Nephron (organoid): Measurements from ENCODE around the gene TMSB10.

Source experiments
- H3K27ac Mint-ChIP-seq, 3 experiments: 2 replicates each; pipeline ENCODE4 v1.8.0; 2020; ENCODE audit warnings: mixed read lengths in 3 of 3, mild to moderate bottlenecking in 2 of 3, moderate library complexity in 1 of 3
- H3K27me3 Mint-ChIP-seq: 2 replicates; pipeline ENCODE4 v1.8.0; 2021; ENCODE audit warnings: low read depth, mild to moderate bottlenecking, moderate library complexity, mixed read lengths
- H3K36me3 Mint-ChIP-seq: 2 replicates; pipeline ENCODE4 v1.8.0; 2020; ENCODE audit warnings: low read depth, mixed read lengths
- H3K4me1 Mint-ChIP-seq: 2 replicates; pipeline ENCODE4 v1.8.0; 2020; ENCODE audit warnings: mixed read lengths
- H3K4me3 Mint-ChIP-seq, 3 experiments: 2 replicates each; pipeline ENCODE4 v1.8.0; 2020; ENCODE audit warnings: mild to moderate bottlenecking in 3 of 3, mixed read lengths in 3 of 3, moderate library complexity in 2 of 3
- H3K9me3 Mint-ChIP-seq: 2 replicates; pipeline ENCODE4 v1.8.0; 2020; ENCODE audit warnings: mixed read lengths
- TF ChIP-seq, protein P1 (sequence below), 3 experiments: fragments of 200-600 bp; sonication (generic); IDR thresholded peaks; one replicate each; pipeline ENCODE4 v1.5.0; 2021; ENCODE audit warnings: antibody characterized with exemption in 3 of 3; ENCODE audit not compliant: unreplicated experiment in 3 of 3

TMSB10 gene

DNA sequence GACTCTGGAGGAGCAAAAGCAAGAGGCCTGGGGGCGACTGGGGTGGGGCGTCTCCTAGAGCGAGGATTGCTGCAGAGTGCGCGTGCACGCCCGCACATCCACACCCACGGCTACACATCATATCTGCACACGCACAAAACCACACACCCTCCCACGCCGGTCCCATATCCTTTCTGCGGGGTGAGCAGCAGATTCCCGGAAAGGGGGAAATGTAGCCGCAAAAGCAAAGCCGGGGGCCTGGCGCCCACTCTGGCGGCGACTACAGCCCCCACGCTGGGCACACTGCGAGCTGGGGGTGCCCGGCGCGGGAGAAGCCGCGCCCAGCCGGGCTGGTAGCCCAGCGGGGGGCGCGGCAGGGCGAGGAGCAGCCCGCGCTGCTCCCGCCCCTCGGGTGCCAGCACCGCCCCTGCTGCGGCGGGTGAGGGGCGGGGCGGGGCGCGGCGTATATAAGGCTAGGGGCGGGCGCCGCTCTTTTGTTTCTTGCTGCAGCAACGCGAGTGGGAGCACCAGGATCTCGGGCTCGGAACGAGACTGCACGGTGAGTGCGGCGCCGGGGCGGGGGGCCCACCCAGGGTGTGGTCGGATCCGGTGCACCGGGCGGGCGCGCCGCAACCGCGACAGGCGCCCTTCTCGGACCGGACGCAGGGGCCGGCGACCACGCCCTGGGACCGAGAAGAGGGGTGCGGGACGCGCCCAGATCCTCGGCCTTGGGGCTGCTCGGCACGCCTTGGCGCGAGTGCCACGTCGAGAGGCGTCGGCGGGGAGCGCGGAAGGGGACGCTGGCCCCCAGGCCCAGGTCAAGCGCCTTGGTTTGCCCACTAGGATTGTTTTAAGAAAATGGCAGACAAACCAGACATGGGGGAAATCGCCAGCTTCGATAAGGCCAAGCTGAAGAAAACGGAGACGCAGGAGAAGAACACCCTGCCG is at the start of gene TMSB10:
TMSB10 (plus strand) TSS at position 476 of the 927 bp plus-strand sequence.
- Mint-ChIP-seq H3K4me3 (peak within 1 kb of the TSS; percentile 95 to 99 (median 95)), H3K9me3 (no peaks in the 10 kb centered on the region), H3K36me3 (peaks cover 38% of the 10 kb centered on the region), H3K4me1 (peaks cover 25% of the 10 kb centered on the region), H3K27ac (peak within 1 kb of the TSS; percentile 91 to 100 (median 96)), H3K27me3 (peaks cover 10% of the 10 kb centered on the region)
- TF ChIP-seq, protein P1, sequence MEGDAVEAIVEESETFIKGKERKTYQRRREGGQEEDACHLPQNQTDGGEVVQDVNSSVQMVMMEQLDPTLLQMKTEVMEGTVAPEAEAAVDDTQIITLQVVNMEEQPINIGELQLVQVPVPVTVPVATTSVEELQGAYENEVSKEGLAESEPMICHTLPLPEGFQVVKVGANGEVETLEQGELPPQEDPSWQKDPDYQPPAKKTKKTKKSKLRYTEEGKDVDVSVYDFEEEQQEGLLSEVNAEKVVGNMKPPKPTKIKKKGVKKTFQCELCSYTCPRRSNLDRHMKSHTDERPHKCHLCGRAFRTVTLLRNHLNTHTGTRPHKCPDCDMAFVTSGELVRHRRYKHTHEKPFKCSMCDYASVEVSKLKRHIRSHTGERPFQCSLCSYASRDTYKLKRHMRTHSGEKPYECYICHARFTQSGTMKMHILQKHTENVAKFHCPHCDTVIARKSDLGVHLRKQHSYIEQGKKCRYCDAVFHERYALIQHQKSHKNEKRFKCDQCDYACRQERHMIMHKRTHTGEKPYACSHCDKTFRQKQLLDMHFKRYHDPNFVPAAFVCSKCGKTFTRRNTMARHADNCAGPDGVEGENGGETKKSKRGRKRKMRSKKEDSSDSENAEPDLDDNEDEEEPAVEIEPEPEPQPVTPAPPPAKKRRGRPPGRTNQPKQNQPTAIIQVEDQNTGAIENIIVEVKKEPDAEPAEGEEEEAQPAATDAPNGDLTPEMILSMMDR (IDR thresholded peaks at IDR 0.05; ENCODE audit: unreplicated experiment in 3 of 3): peak in 1 of 3 experiments; percentile 20

- Mint-ChIP-seq H3K36me3 (no peaks in the 10 kb centered on the region), H3K27me3 (peaks cover 29% of the 10 kb centered on the region), H3K4me3 (no peak overlapping the region), H3K4me1 (no peaks in the 10 kb centered on the region), H3K27ac (no peak overlapping the region), H3K9me3 (peaks cover 6% of the 10 kb centered on the region)
- TF ChIP-seq, protein P1 (IDR thresholded peaks at IDR 0.05; ENCODE audit: unreplicated experiment in 3 of 3): no peak
Observed at GRCh38 chr2:84855731-84856130, 49.7 kb upstream of the TMSB10 start.

DNA sequence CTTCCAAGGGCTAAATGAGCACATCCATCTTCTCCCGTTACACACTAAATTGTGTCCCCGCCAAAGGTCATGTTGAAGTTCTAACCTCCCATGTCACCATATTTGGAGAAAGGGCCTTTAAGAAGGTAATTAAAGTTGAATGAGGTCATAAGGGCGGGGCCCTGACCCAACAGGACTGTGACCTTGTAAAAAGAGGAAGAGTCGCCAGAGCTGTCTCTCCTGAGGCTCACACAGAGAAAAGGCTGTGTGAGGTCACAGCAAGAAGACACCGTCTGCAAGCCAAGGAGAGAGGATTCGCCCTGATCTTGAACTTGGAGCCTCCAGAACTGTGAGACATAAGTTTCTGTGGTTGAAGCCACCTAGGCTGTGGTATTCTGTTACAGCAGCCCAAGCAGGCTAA is 48.7 kb upstream of the TMSB10 start:
- H3K36me3 Mint-ChIP-seq: no peaks in the 10 kb centered on the region
- H3K4me1 Mint-ChIP-seq: no peaks in the 10 kb centered on the region
- peaks cover 34% of the 10 kb centered on the region for H3K27me3 Mint-ChIP-seq
- H3K4me3 Mint-ChIP-seq: no peak overlapping the region
- peaks cover 6% of the 10 kb centered on the region for H3K9me3 Mint-ChIP-seq
- no peak overlapping the region for H3K27ac Mint-ChIP-seq
- TF ChIP-seq, protein P1 (IDR thresholded peaks at IDR 0.05; ENCODE audit: unreplicated experiment in 3 of 3): no peak

DNA sequence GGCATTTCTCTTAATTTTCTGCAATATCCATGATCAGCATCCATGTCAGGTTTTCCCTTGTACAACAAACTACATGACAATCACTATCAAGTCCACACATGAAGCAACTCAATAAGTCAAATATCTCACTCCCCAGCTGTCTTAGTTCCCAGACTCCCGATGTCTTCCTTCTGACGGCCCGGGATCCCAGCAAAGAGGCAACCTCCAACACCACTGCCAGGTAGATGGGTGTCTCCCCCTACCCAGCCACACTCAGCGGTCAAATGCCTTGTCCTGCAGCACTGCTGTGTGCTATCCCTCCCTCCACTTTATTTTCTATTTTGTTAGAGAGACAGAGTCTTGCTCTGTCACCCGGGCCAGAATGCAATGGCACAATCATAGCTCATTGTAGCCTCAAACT is 47.9 kb upstream of the TMSB10 start:
- TF ChIP-seq, protein P1 (IDR thresholded peaks at IDR 0.05; ENCODE audit: unreplicated experiment in 3 of 3): no peak
- Mint-ChIP-seq H3K36me3 (no peaks in the 10 kb centered on the region), H3K4me3 (no peak overlapping the region), H3K27me3 (peaks cover 27% of the 10 kb centered on the region), H3K27ac (no peak overlapping the region), H3K4me1 (no peaks in the 10 kb centered on the region), H3K9me3 (peaks cover 6% of the 10 kb centered on the region)

GRCh38 chr2:84858123-84858522 is 47.3 kb upstream of the TMSB10 start:
- Mint-ChIP-seq H3K27me3 (peaks cover 24% of the 10 kb centered on the region), H3K4me3 (no peak overlapping the region), H3K9me3 (peaks cover 3% of the 10 kb centered on the region), H3K27ac (no peak overlapping the region), H3K36me3 (no peaks in the 10 kb centered on the region), H3K4me1 (no peaks in the 10 kb centered on the region)
- TF ChIP-seq, protein P1 (IDR thresholded peaks at IDR 0.05; ENCODE audit: unreplicated experiment in 3 of 3): no peak
